Smooth muscle cell (in vitro differentiated cells): ENCODE data around the gene AKAP12. TPM values are rescaled to one million over a fixed set of nuclear protein-coding genes. Genes with fewer than 3 reads are reported as not detected.

ENCODE experiments used
- DNase-seq: peaks from one replicate; lab custom pipeline; 2025; ENCODE audit not compliant: unreplicated experiment; lab: John Stamatoyannopoulos, UW
- H2AFZ ChIP-seq: fragments of 200-600 bp; sonication (generic); 2 replicates; pipeline ENCODE4 v1.6.0; 2016; ENCODE audit warnings: antibody characterized with exemption, low read depth, mild to moderate bottlenecking
- H3F3A ChIP-seq: fragments of 200-600 bp; sonication (generic); 2 replicates; pipeline ENCODE4 v1.6.0; 2017; ENCODE audit warnings: antibody characterized with exemption, low read depth
- H3K27ac ChIP-seq: fragments of 200-600 bp; sonication (generic); 2 replicates; pipeline ENCODE4 v1.5.1; 2016; ENCODE audit warnings: low read depth, mild to moderate bottlenecking
- H3K27me3 ChIP-seq: fragments of 200-600 bp; sonication (generic); 2 replicates; pipeline ENCODE4 v1.6.1; 2016; ENCODE audit warnings: low read depth, mild to moderate bottlenecking
- H3K36me3 ChIP-seq: fragments of 200-600 bp; sonication (generic); 2 replicates; pipeline ENCODE4 v1.5.1; 2016; ENCODE audit warnings: low read depth
- H3K4me1 ChIP-seq: fragments of 200-600 bp; sonication (generic); 2 replicates; pipeline ENCODE4 v1.5.1; 2016; ENCODE audit warnings: low read depth
- H3K4me2 ChIP-seq: fragments of 200-600 bp; sonication (generic); 2 replicates; pipeline ENCODE4 v1.6.0; 2016; ENCODE audit warnings: mild to moderate bottlenecking
- H3K4me3 ChIP-seq: fragments of 200-600 bp; sonication (generic); 2 replicates; pipeline ENCODE4 v1.5.1; 2016; ENCODE audit warnings: mild to moderate bottlenecking
- H3K79me2 ChIP-seq: fragments of 200-600 bp; sonication (generic); 2 replicates; pipeline ENCODE4 v1.6.0; 2016; ENCODE audit warnings: low read depth, mild to moderate bottlenecking
- H3K9ac ChIP-seq: fragments of 200-600 bp; sonication (generic); 2 replicates; pipeline ENCODE4 v1.6.0; 2016; ENCODE audit warnings: low read depth
- H3K9me3 ChIP-seq: fragments of 200-600 bp; sonication (generic); replicated peaks from 2 replicates; pipeline ENCODE4 v1.5.1; 2016; ENCODE audit warnings: low read depth
- H4K20me1 ChIP-seq: fragments of 200-600 bp; sonication (generic); 2 replicates; pipeline ENCODE4 v1.6.0; 2016; ENCODE audit warnings: low read depth
- CTCF ChIP-seq: fragments of 200-600 bp; sonication (generic); IDR thresholded peaks from 2 replicates; pipeline ENCODE4 v1.5.1; 2017; ENCODE audit warnings: borderline replicate concordance, mild to moderate bottlenecking, antibody characterized with exemption; ENCODE audit not compliant: insufficient read depth, poor library complexity, severe bottlenecking
- WGBS: methylation state at CpG from one replicate; pipeline ENCODE4 v1.1.7; 2016; ENCODE audit warnings: low lambda C conversion rate; 5-methylcytosine and 5-hydroxymethylcytosine counted together
- polyA plus RNA-seq: library from polyadenylated mRNA; unstranded; fragments of >200 nt; fragmentation: Nextera tagmentation; extraction: Ambion mirVana; gene quantifications from 2 replicates; pipeline ENCODE4 v1.2.1, GENCODE V29; 2016
- total RNA-seq: library from RNA; depleted of rRNA; stranded (reverse); fragments of >200 nt; gene quantifications from 2 replicates; pipeline ENCODE4 v1.2.3, GENCODE V29; 2014

The AKAP12 gene
- total and polyA plus RNA-seq, 2 experiments from 2014 or later: 10.7 to 13.3 TPM

- H4K20me1 ChIP-seq: peaks cover 51% of the 10 kb centered on the region
- H3F3A ChIP-seq: peaks cover 33% of the 10 kb centered on the region
- peaks cover 72% of the 10 kb centered on the region for H3K79me2 ChIP-seq
- peak within 1 kb of the TSS; percentile 98 for H3K9ac ChIP-seq
- peak within 1 kb of the TSS; percentile 98 for H3K27ac ChIP-seq
- H2AFZ ChIP-seq: no peak within 1 kb of the TSS
- peak; percentile 66 for DNase-seq
- no peaks in the 10 kb centered on the region for H3K27me3 ChIP-seq
- no peaks in the 10 kb centered on the region for H3K9me3 ChIP-seq
- H3K4me1 ChIP-seq: peaks cover 27% of the 10 kb centered on the region
- no peak for TF ChIP-seq CTCF
- 2% methylated on average over 40 of the region's 57 CpGs for WGBS
- no peaks in the 10 kb centered on the region for H3K36me3 ChIP-seq
- H3K4me2 ChIP-seq: peak within 1 kb of the TSS; percentile 96
- peak within 1 kb of the TSS; percentile 95 for H3K4me3 ChIP-seq
These were observed 152.0 kb downstream of the AKAP12 start, which contains the start of gene ZBTB2 for GRCh38 chr6:151391471-151392413. ZBTB2 (minus strand) TSS chr6:151391559; CDS start chr6:151373637, 17,922 bp downstream.

GRCh38 chr6:151392427-151392826 lies 152.7 kb downstream of the AKAP12 start:
- WGBS: 9% methylated on average over 3 of the region's 3 CpGs
- H3K4me1 ChIP-seq: peaks cover 24% of the 10 kb centered on the region
- H2AFZ ChIP-seq: no peak overlapping the region
- H3K27ac ChIP-seq: peak overlapping the region; percentile 98
- DNase-seq: no peak
- TF ChIP-seq CTCF: no peak
- peaks cover 30% of the 10 kb centered on the region for H3F3A ChIP-seq
- no peaks in the 10 kb centered on the region for H3K9me3 ChIP-seq
- H3K36me3 ChIP-seq: no peaks in the 10 kb centered on the region
- H3K4me2 ChIP-seq: peak overlapping the region; percentile 96
- no peaks in the 10 kb centered on the region for H3K27me3 ChIP-seq
- peak overlapping the region; percentile 95 for H3K4me3 ChIP-seq
- peaks cover 72% of the 10 kb centered on the region for H3K79me2 ChIP-seq
- H3K9ac ChIP-seq: peak overlapping the region; percentile 51
- peaks cover 58% of the 10 kb centered on the region for H4K20me1 ChIP-seq

DNA sequence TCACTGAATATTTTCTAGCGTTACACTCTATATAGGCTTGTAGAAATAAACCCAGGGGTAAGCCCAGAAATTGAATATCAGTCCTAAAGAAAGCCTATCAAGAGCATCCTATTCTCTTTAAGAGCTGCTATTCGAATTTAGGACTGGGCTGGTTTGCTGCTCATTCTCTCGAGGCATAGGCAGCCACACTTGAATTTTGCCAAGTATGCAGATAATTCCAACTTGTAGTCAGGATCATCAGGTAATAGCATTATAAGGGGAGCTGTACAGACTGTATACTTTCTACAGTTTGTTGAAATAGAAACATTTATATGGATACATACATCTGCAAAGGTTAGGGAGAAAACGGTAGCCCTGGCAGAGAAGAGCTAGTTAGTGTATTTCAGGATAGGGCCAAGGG lies 153.6 kb downstream of the AKAP12 start:
- Histone ChIP-seq H3K27ac (peak overlapping the region; percentile 98), H3K9me3 (no peaks in the 10 kb centered on the region), H3K9ac (no peak overlapping the region), H3K27me3 (no peaks in the 10 kb centered on the region), H3F3A (peaks cover 23% of the 10 kb centered on the region), H3K4me3 (peak overlapping the region; percentile 95), H3K4me2 (peak overlapping the region; percentile 96), H3K79me2 (peaks cover 72% of the 10 kb centered on the region), H3K4me1 (peaks cover 19% of the 10 kb centered on the region), H3K36me3 (no peaks in the 10 kb centered on the region), H4K20me1 (peaks cover 68% of the 10 kb centered on the region), H2AFZ (no peak overlapping the region)
- TF ChIP-seq CTCF: no peak
- no peak for DNase-seq
- WGBS: 92% methylated on average over 4 of the region's 4 CpGs
